HG03175 (cell line): ENCODE data around the gene CMC2.

ENCODE experiments used
- ATAC-seq: cut with Tn5 transposase; IDR thresholded peaks from one replicate; pipeline ENCODE4 v1.9.1; 2021; ENCODE audit warnings: mild to moderate bottlenecking, moderate library complexity; ENCODE audit not compliant: unreplicated experiment

Gene CMC2

DNA sequence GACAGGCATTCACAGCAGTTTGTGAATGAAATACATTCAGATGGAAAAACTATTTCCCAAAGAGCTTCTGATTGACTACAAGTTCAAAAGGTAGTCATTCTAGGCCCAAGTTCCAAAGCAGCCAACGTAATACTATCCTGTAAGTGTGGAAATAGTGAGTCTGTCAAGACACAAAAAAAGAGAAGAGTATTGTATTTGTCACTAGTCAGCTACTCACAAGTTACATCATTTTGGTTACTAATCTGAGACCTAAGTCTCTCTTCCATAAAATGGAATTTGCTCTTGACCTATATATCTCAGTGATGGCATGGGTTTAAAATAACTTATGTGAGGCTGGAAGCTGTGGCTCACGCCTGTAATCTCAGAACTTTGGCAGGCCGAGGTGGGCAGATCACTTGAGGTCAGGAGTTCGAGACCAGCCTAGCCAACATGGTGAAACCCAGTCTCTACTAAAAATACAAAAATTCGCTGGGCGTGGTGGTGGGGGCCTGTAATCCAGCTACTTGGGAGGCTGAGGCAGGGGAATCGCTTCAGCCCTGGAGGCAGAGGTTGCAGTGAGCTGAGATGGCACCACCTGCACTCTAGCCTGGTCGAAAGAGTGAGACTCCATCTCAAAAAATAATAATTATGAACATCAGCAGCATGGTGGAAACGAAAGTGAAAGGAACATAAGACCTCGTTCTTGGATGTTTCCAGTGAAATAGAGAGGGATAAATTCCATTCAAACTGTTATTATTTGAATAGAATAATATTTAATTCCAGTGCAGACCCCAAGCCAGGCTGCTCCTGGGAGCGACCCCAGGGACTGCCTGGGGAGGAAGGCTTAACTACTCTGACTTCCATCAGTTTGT lies 2.9 kb downstream of the CMC2 start:
- ATAC-seq = no peak

DNA sequence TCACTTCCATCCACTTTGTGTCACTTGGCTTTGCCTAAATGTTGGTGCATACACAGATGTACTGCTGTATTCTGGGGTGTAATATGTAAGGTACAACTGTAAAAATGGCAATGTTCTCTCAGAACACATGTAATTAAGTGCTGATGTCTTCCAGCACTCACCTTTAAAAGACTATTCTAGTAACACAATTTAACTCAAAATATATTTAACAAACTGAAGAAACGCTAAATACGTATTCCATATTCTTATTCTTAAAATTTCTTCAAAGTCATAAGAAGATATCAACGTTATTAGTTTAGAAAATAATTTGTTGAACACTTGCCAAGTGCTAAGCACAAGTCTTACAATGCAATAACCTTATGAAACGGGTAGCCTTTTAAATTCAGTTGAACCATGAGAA lies 3.6 kb downstream of the CMC2 start:
- ATAC-seq = no peak

- no peak for ATAC-seq
Measured at GRCh38 chr16:81001330-81001729, 5.4 kb downstream of the CMC2 start.

DNA sequence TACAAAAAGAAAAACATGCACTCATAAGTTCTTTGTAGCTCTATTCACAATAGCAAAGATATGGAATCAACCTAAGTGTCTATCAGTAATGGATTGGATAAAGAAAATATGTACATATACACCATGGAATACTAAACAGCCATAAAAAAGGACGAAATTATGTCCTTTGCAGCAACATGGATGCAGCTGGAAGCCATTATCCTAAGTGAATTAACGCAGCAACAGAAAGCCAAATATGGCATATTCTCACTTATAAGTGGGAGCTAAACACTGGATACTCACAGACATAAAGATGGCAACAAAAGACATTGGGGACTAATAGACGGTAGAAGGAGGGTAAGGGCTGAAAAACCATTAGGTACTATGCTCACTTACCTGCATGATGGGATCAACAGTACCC lies 5.8 kb downstream of the CMC2 start:
- ATAC-seq = no peak

DNA sequence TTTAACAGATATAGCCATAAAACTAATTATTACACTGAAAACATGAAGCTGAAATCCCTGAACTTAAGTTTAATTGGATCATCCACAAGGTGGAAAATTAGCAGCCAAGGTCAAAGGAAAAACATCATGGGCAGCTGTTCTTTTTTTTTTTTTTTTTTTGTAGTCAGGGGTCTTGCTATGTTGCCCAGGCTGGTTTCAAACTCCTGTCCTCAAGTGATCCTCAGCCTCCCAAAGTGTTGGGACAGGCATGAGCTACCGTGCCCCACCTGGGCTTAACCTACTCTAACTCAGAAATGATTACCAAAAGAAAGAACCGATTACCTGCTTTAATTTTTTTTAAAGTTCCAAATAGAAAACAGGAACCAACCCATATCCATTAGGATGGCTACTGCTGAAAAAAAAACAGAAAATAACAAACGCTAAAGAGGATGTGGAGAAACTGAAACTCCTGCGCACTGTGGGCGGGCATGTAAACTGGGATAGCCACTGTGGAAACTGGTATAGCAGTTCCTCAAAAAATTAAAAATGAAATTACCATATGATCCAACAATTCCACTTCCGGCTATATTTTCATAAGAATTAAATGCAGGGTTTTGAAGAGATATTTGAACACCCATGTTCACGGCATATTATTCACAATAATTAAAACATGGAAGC lies 8.6 kb downstream of the CMC2 start:
- ATAC-seq = no peak

DNA sequence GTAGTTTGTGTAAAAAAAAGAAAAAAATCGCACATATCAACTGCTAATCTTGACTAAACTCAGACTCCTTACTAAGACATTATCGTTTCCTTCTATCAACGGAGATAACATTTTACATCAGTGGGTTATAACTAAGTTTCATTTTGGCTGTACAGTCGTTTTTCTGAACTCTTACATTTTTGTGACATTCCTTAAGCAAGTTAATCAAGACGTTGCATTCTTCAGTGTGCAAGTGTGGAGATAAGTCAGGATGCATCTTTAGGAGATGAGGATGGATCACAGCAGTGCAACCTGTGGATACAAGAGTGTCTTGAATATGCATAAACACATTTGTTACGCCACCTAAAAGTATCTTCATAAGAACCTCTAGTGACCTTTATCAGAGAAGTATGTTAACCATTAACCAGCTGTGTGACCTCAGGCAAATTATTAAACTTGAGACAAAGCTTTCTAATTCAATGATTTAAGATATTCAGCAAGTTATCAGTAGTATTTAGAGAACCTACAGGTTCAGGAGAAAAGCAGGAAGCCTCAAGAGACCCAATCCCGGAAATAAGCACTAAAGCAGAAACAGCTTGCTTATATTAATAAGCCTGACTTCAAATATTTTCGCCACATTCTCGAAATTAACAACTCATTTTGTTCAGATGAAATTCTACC lies 9.4 kb downstream of the CMC2 start:
- peak; percentile 77 for ATAC-seq

DNA sequence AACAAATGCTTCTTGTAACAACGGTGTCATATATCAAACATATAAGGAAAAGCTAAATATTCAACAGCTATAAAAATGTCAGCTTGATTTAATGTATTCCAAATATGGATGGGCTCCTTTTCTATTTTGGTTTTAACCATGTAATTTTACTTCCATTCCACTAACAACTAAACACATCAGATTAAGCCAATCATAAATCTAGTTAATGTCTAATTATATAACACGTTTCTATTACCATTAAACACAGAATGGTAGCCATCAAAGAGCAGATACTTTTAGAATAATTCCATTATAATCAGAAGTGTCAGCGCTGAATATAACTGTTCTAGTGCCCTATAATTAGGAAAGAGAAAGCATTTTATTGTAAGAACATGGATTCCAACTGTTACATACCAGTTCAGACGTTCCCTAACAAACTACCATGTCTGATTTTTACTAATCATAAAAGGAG lies 10.0 kb downstream of the CMC2 start:
- no peak for ATAC-seq

DNA sequence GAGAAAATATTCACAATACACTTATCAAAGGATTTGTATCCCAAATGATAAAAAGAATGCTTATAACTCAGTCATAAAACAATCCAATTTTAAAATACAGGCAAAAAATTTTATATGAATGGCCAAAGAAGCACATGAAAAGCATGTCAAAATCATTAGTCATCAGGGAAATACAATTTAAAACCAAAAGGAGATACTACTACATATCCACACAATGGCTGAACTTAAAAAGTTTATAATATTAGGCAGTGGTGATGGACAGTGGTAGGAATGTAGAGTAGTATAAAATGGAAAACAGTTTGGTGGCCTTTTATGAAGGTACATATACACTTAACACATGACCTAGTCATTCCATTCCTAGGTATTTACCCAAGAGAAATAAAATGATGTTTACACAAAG lies 12.2 kb downstream of the CMC2 start:
- ATAC-seq = no peak

- no peak for ATAC-seq
Measured at GRCh38 chr16:80993834-80994233, 12.9 kb downstream of the CMC2 start.

- no peak for ATAC-seq
Measured at GRCh38 chr16:80993307-80993706, 13.4 kb downstream of the CMC2 start.

- ATAC-seq = no peak
Measured at GRCh38 chr16:80992676-80993293, 13.9 kb downstream of the CMC2 start.

GRCh38 chr16:80991792-80992430 lies 14.8 kb downstream of the CMC2 start:
- no peak for ATAC-seq

DNA sequence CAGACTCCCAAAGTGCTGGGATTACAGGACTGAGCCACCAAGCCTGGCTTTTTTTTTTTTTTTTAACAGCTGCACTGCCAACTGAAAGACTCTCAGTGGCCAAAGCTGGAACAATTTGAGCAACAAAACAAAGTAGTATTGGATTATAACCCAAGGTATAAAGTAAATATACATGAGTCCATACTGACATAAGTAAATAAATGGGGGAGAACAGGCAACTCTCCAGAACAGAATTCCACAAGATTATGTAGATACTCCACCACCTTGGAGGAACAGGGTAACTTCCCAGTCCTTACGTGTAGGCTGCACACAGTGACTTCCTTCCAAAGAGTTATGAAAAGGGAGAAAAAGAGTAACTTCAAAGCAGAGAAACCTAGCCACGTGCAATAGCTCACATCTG lies 15.7 kb downstream of the CMC2 start:
- ATAC-seq = no peak

DNA sequence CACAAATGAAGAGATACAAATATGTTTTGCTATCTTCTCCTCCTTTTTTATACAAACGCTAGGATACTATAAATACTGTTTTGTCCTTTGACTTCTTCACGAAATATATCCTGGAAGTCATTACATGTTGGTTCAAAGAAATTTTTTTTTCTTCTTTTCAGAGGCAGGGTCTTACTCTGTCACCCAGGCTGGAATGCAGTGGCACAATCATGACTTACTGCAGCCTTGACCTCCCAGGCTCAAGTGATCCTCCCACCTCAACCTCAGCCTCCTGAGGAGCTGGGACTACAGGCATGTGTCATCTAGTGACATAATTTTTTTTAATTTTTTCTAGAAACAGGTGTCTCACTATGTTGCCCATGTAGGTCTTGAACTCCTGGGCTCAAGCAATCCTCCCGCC lies 16.1 kb downstream of the CMC2 start:
- ATAC-seq = no peak

DNA sequence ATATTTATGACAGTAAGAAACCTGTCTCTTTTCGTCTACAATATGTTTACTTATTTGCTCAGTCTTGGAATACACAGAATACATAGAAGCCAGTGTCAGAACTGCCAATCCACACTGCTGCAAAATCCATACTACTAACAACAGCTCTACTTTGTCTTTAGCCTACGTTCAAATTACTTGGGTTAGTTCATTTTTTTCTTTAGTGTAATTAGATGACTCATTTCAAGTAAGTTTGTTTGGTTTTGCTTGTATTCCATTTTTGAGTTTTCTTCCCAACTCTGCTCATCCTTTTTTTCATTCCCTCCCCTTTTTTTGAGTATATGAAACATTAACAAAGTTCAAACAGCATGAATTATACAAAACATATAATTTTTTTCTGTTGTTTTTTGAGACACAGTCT lies 16.9 kb downstream of the CMC2 start:
- ATAC-seq = no peak

- ATAC-seq = no peak
Measured at GRCh38 chr16:80988756-80989155, 17.9 kb downstream of the CMC2 start.

DNA sequence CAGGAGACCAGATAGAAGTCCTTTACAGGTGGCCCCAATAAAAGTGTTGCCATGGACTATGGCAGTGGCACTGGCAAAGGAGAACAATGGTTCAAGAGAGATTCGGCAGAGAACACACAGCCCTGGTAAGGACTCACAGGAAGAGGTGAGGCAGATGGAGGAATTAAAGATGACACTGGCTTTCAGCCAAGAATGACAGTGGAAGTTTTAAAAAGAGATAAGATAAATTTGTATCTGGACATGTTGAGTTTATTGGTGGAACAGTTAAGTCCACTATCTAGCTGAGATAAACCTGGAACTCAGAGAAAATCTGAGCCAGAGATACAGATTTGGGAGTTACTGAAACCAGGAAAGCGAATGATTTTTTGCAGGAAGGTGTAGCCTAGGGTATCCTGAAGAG lies 20.1 kb downstream of the CMC2 start:
- ATAC-seq = no peak

GRCh38 chr16:80985611-80986010 lies 21.1 kb downstream of the CMC2 start:
- ATAC-seq = no peak

- no peak for ATAC-seq
Measured at GRCh38 chr16:80984124-80984892, 22.4 kb downstream of the CMC2 start.

GRCh38 chr16:80982646-80983045 lies 24.0 kb downstream of the CMC2 start:
- ATAC-seq = no peak
